CD14-positive monocyte (primary cell): ENCODE measurements around the gene GAS6. TPM values are rescaled to one million over a fixed set of nuclear protein-coding genes. Genes with fewer than 3 reads are reported as not detected.

Source experiments
- DNase-seq, 3 donors: peaks; one replicate each; pipeline ENCODE4 v3.0.0-alpha.2; 2011 to 2022
- H2AFZ ChIP-seq: 2 replicates; pipeline ENCODE4 v1.6.0; 2012; ENCODE audit warnings: mild to moderate bottlenecking, low read depth, low read length, inconsistent platforms; ENCODE audit not compliant: insufficient read depth, poor library complexity, severe bottlenecking
- H3K27ac ChIP-seq, 2 donors: 1 replicate in 1 of 2; 2 replicates in 1 of 2; pipeline ENCODE4 v1.5.1; 2012 to 2013; ENCODE audit warnings: low read length in 2 of 2, control low read depth in 1 of 2, inconsistent platforms in 1 of 2, low read depth in 1 of 2, mild to moderate bottlenecking in 1 of 2
- H3K27me3 ChIP-seq, 2 donors: one replicate each; pipeline versions ENCODE4 v1.6.0 to v1.6.1; 2011 to 2013; ENCODE audit warnings: low read length in 2 of 2; ENCODE audit not compliant: control insufficient read depth in 2 of 2, insufficient read depth in 2 of 2
- H3K36me3 ChIP-seq, 2 donors: replicated peaks in 1 of 2; 1 replicate in 1 of 2; 2 replicates in 1 of 2; pipeline versions ENCODE4 v1.5.1 to v1.6.1; 2012 to 2013; ENCODE audit warnings: low read length in 2 of 2, control low read depth in 1 of 2, inconsistent platforms in 1 of 2, mild to moderate bottlenecking in 1 of 2; ENCODE audit not compliant: insufficient read depth in 2 of 2, control insufficient read depth in 1 of 2
- H3K4me1 ChIP-seq, 2 donors: 1 replicate in 1 of 2; 2 replicates in 1 of 2; pipeline versions ENCODE4 v1.5.1 to v1.6.1; 2012 to 2013; ENCODE audit warnings: low read length in 2 of 2, control low read depth in 1 of 2, inconsistent platforms in 1 of 2, mild to moderate bottlenecking in 1 of 2, moderate library complexity in 1 of 2; ENCODE audit not compliant: insufficient read depth in 2 of 2, control insufficient read depth in 1 of 2
- H3K4me2 ChIP-seq: replicated peaks from 2 replicates; pipeline ENCODE3; 2012; ENCODE audit warnings: low read length, moderate library complexity, mild to moderate bottlenecking; ENCODE audit not compliant: poor library complexity, severe bottlenecking; ENCODE audit errors: extremely low read depth
- H3K4me3 ChIP-seq, 3 experiments: fragments of 200-600 bp in 1 of 3; sonication (generic) in 1 of 3; replicated peaks in 1 of 3; 1 replicate in 2 of 3; 2 replicates in 1 of 3; pipeline ENCODE4 v1.5.1; 2011 to 2013; ENCODE audit warnings: low read length in 3 of 3, mild to moderate bottlenecking in 3 of 3, control low read depth in 2 of 3, low read depth in 2 of 3, inconsistent platforms in 1 of 3, moderate library complexity in 1 of 3
- H3K79me2 ChIP-seq: 2 replicates; pipeline ENCODE4 v1.6.0; 2012; ENCODE audit warnings: mild to moderate bottlenecking, control low read depth, inconsistent platforms, low read length, moderate library complexity; ENCODE audit not compliant: insufficient read depth
- H3K9ac ChIP-seq: 2 replicates; pipeline ENCODE4 v1.6.0; 2017; ENCODE audit warnings: low read length, mild to moderate bottlenecking; ENCODE audit not compliant: insufficient read depth, poor library complexity, severe bottlenecking
- H3K9me3 ChIP-seq, 2 donors: replicated peaks in 1 of 2; 1 replicate in 1 of 2; 2 replicates in 1 of 2; pipeline versions ENCODE4 v1.5.1 to v1.6.1; 2012 to 2013; ENCODE audit warnings: low read length in 2 of 2, control low read depth in 1 of 2; ENCODE audit not compliant: control insufficient read depth in 1 of 2, insufficient read depth in 1 of 2
- H4K20me1 ChIP-seq: 2 replicates; pipeline ENCODE4 v1.6.0; 2012; ENCODE audit warnings: mild to moderate bottlenecking, low read length, control low read depth, moderate library complexity; ENCODE audit not compliant: insufficient read depth
- H3K27ac Mint-ChIP-seq, 7 donors: one replicate each; pipeline ENCODE4 v1.8.0; 2020; ENCODE audit warnings: mild to moderate bottlenecking in 7 of 7, mixed read lengths in 7 of 7, moderate library complexity in 6 of 7, inconsistent platforms in 2 of 7
- H3K27me3 Mint-ChIP-seq, 3 donors: one replicate each; pipeline ENCODE4 v1.8.0; 2021 to 2022; ENCODE audit warnings: low read depth in 3 of 3, mild to moderate bottlenecking in 3 of 3, mixed read lengths in 3 of 3, moderate library complexity in 3 of 3, inconsistent platforms in 1 of 3
- H3K36me3 Mint-ChIP-seq, 2 donors: one replicate each; pipeline ENCODE4 v1.8.0; 2020; ENCODE audit warnings: mixed read lengths in 2 of 2, inconsistent platforms in 1 of 2, mild to moderate bottlenecking in 1 of 2
- H3K4me1 Mint-ChIP-seq: one replicate; pipeline ENCODE4 v1.8.0; 2020; ENCODE audit warnings: mild to moderate bottlenecking, mixed read lengths
- H3K4me3 Mint-ChIP-seq, 2 donors: one replicate each; pipeline ENCODE4 v1.8.0; 2020; ENCODE audit warnings: mild to moderate bottlenecking in 2 of 2, mixed read lengths in 2 of 2, moderate library complexity in 1 of 2
- H3K9me3 Mint-ChIP-seq, 7 donors: one replicate each; pipeline ENCODE4 v1.8.0; 2020 to 2022; ENCODE audit warnings: mixed read lengths in 7 of 7, mild to moderate bottlenecking in 6 of 7, moderate library complexity in 6 of 7, inconsistent platforms in 2 of 7
- CTCF ChIP-seq: fragments of 200-600 bp; IDR thresholded peaks from one replicate; pipeline ENCODE4 v1.8.0; 2022; ENCODE audit warnings: antibody characterized with exemption, mild to moderate bottlenecking
- WGBS: methylation state at CpG from one replicate; pipeline ENCODE4 v1.1.5; 2013; ENCODE audit warnings: missing lambda C conversion rate; ENCODE audit not compliant: insufficient coverage; 5-methylcytosine and 5-hydroxymethylcytosine counted together
- intact Hi-C, 2 donors: fragments of 100-400 bp; cut with micrococcal nuclease; formaldehyde crosslinking; loops; one replicate each; pipeline versions ENCODE4 v1.15.0 to v1.15.1; 2023
- polyA plus RNA-seq, 3 donors: library from polyadenylated mRNA; depleted of rRNA in 1 of 3; unstranded in 2 of 3; stranded (reverse) in 1 of 3; fragments of 300-500 nt in 2 of 3; fragments of >200 nt in 1 of 3; fragmentation: Illumina TruSeq in 2 of 3; gene quantifications; 1 replicate in 2 of 3; 2 replicates in 1 of 3; pipeline ENCODE4 v1.2.3, GENCODE V29; 2012 to 2021

Gene GAS6
- polyA plus RNA-seq, 3 donors: 1.8 to 7.5 (median 1.9) TPM

- Mint-ChIP-seq H3K27ac (no peak overlapping the region), H3K27me3 (peaks cover 10 to 22% (median 13%) of the 10 kb centered on the region in 3 donors), H3K4me1 (no peaks in the 10 kb centered on the region), H3K9me3 (peaks cover 0 to 6% (median 3%) of the 10 kb centered on the region in 7 donors), H3K4me3 (no peak overlapping the region), H3K36me3 (no peaks in the 10 kb centered on the region)
- Histone ChIP-seq H3K27ac (no peak overlapping the region), H3K36me3 (no peaks in the 10 kb centered on the region), H4K20me1 (no peaks in the 10 kb centered on the region), H3K9ac (no peak overlapping the region), H3K4me3 (no peak overlapping the region), H3K79me2 (no peaks in the 10 kb centered on the region), H3K4me1 (no peaks in the 10 kb centered on the region), H3K9me3 (no peaks in the 10 kb centered on the region), H2AFZ (no peak overlapping the region), H3K27me3 (no peaks in the 10 kb centered on the region), H3K4me2 (no peak overlapping the region)
- no peak for DNase-seq
- 59% methylated on average over 9 of the region's 10 CpGs for WGBS
- intact Hi-C loops: no loop called here
- TF ChIP-seq CTCF: no peak
Measured at GRCh38 chr13:113881614-113882266, 17.9 kb upstream of the GAS6 start.

GRCh38 chr13:113880651-113881611 is 17.1 kb upstream of the GAS6 start:
- no peak overlapping the region for H3K4me3 Mint-ChIP-seq
- Histone ChIP-seq H3K9ac (no peak overlapping the region), H3K4me2 (no peak overlapping the region), H2AFZ (no peak overlapping the region), H3K36me3 (no peaks in the 10 kb centered on the region), H3K4me1 (no peaks in the 10 kb centered on the region), H3K4me3 (no peak overlapping the region), H3K27ac (no peak overlapping the region), H3K27me3 (no peaks in the 10 kb centered on the region), H3K79me2 (no peaks in the 10 kb centered on the region), H3K9me3 (peaks cover 0 to 2% of the 10 kb centered on the region in 2 donors), H4K20me1 (no peaks in the 10 kb centered on the region)
- 58% methylated on average over 11 of the region's 17 CpGs for WGBS
- TF ChIP-seq CTCF: no peak
- no peaks in the 10 kb centered on the region for H3K36me3 Mint-ChIP-seq
- intact Hi-C loops: no loop called here
- H3K9me3 Mint-ChIP-seq: peaks cover 0 to 12% (median 5%) of the 10 kb centered on the region in 7 donors
- H3K27ac Mint-ChIP-seq: no peak overlapping the region
- DNase-seq: no peak
- H3K27me3 Mint-ChIP-seq: peaks cover 10 to 19% (median 13%) of the 10 kb centered on the region in 3 donors
- H3K4me1 Mint-ChIP-seq: no peaks in the 10 kb centered on the region
